NCI-H1436 treated with DMSO at 0.1 percent for 48 hours (cell line): Measurements from ENCODE around the gene AATF.
A peak's percentile ranks its signal among the peaks of the same experiment; 100 is the strongest.

Experiments used
- DNase-seq: peaks from one replicate; lab custom pipeline; 2025; lab: John Stamatoyannopoulos, UW

The AATF gene, protein sequence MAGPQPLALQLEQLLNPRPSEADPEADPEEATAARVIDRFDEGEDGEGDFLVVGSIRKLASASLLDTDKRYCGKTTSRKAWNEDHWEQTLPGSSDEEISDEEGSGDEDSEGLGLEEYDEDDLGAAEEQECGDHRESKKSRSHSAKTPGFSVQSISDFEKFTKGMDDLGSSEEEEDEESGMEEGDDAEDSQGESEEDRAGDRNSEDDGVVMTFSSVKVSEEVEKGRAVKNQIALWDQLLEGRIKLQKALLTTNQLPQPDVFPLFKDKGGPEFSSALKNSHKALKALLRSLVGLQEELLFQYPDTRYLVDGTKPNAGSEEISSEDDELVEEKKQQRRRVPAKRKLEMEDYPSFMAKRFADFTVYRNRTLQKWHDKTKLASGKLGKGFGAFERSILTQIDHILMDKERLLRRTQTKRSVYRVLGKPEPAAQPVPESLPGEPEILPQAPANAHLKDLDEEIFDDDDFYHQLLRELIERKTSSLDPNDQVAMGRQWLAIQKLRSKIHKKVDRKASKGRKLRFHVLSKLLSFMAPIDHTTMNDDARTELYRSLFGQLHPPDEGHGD

DNA sequence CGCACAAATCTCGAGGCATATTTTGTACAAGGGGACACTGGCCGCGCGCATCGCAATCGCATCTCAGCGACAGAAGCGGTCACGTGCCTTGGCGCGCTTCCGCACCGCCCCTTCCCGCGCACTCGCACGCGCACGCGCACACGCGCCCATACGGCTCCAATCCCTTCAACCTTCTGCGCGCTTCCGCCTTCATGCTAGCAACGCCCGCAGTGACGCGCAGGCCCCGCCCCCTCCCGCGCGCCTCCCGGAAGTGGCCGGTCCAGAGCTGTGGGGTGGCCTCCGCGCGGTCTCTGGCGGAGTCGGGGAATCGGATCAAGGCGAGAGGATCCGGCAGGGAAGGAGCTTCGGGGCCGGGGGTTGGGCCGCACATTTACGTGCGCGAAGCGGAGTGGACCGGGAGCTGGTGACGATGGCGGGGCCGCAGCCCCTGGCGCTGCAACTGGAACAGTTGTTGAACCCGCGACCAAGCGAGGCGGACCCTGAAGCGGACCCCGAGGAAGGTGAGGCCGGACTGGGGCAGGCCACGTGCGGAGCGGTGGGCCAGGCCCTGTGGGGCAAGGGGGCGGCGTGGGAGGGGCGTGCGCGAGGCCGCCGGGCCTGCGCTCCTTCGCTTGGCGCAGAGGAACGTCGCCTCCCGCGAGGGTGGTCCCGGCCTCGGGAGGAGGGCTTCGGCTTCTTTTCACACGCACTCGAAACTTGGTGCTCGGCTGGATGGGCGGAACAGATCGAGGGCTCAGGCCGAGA is at the start of gene AATF:
TSS of gene AATF (plus strand) at position 238 of the 744 bp plus-strand sequence. CDS start at position 410, 172 bp downstream.
- DNase-seq = peak; percentile 89

DNA sequence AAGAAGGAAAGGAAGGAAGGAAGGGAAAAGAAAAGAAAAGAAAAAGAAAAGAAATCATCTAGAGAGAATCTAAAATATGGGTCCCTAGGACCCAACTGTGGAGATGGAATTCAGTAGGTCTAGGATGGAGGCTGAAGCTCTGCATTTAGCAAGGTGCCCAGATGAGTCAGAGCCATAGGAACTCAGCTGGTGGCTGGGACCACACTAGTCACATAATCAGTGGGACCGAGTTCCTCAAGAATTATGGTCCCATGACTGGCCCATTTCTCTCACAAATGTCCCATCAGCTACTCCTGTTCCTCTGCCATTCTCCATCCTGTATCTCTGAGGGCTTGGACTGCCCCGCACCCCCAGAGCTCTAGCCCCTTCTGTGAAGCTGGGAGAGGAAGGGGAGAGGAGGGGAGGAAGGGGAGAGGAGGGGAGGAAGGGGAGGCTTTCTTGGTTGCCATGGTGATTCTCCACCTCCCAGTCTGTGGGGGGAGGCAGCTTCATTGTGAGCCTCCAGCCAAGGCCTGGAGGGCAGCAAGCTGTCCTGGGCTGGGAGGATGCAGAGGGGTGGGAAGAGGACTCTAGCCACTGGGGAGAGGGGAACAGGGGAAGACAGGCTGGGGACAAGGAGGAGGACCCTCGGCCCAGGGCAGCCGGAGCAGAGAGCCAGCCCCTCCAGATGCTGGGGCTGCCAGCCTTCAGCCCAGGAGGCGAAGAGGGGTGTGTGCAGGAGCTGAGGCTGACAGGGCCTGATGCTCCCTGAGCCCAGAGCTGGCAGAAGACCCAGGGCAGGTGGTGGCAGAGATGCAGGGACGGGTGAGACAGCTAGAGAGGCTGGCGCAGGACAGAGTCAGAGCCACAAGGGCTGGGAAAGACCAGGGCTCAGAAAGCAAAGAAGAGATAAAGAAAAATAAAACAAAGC is 49.2 kb upstream of the AATF start:
- DNase-seq = no peak

- no peak for DNase-seq
Observed at GRCh38 chr17:36900160-36900512, 48.6 kb upstream of the AATF start.

DNA sequence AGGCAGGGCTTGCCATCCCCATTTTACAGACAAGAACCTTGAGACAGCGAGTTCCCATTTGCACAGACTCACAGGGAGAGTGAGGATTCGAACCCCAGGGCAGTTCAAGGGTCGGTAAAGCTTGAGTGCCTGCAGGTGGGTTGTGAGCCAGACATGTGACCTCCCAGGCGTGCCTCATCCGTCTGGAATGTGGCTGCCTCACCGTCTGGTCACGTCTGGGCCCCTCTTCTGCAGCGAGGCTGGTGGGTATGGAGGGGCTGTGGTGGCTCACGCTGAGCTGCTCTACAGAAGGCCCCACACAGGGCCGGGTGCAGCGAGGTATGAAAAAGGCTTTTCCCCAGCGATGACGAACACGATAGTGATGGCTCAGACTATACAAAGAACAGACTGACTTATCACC is 47.2 kb upstream of the AATF start:
- DNase-seq = no peak

GRCh38 chr17:36907407-36907806 is 41.3 kb upstream of the AATF start:
- no peak for DNase-seq

- no peak for DNase-seq
Observed at GRCh38 chr17:36910513-36910912, 38.2 kb upstream of the AATF start.

- no peak for DNase-seq
Observed at GRCh38 chr17:36911001-36911400, 37.8 kb upstream of the AATF start.

- DNase-seq = no peak
Observed at GRCh38 chr17:36913132-36913531, 35.6 kb upstream of the AATF start.

GRCh38 chr17:36918211-36918691 is 30.5 kb upstream of the AATF start:
- DNase-seq = no peak

- DNase-seq = no peak
Observed at GRCh38 chr17:36919407-36919968, 29.3 kb upstream of the AATF start.

- no peak for DNase-seq
Observed at GRCh38 chr17:36920032-36921005, 28.4 kb upstream of the AATF start.

GRCh38 chr17:36921095-36921851 is 27.5 kb upstream of the AATF start:
- no peak for DNase-seq

DNA sequence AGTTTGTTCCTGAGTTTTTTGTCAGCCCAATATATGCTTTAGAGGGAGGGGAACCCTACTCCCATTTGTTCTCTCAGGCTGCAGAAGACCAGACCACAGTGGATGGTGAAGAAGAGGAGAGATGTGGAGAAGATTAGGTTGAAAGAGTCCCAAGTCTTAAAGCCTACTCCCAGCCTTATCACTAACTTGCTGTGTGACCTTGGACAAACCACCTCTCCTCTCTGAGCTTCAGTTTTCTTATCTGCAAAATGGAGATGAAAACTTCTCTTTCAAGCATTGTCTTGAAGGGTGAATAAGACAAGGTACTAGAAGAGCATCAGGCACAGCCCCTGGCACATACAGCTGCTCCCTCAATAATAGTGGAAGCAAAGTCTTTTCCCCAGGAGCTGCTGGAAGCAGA is 26.6 kb upstream of the AATF start:
- DNase-seq = no peak

DNA sequence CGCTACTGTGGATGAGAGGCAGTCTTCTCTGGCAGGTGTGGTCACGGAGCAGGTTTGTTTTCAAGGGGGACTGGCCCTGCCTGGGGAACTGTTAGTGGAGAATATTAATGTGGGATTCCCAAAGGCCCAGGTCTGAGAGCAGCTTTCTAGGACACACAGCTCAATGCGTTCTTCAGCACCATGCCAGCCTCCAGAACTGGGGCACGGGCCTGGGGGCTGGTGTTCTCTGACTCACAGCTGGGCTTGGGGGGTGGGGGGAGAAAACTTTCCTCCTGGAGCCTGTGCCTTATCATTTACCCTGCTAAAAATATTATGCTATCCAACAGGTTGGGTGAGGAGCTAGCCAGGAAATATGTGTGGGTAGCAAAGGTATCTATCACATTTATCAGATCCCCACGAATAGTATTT is 24.9 kb upstream of the AATF start:
- DNase-seq = no peak

DNA sequence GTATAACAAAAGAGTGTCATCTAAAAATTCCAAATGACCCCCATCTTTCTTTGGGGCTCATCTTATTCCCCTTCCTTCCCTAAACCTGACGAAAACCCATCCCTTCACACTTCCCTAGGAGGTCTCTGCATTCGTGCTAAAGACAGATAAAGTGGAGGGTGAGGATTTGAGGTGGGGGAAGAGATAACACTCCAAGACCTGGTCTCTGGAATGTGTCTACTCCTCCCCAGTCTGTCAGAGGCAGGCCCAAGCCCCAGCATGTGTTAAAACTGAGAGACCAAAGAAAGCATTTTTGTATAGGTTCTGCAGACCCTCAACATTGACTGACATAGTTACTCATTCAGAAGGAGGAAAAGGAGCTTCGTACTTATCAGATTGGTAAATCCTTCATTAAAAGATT is 22.5 kb upstream of the AATF start:
- no peak for DNase-seq

DNA sequence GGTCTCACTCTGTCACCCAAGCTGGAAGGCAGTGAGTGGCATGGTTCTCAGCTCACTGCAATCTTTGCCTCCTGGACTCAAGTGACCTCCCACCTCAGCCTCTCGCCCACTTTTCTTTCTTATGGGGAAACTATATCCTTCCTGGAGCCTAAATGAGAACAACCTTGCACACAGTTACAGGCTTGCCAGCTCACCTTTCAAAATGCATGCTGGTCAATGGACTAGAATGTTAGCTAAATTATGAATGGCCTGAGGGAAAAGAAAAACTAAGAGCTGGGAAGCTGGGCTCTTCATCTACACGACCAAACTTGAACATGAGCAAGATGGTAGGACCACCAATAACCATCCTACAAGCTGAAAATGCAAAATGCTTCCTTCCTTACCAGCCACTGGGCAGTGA is 22.1 kb upstream of the AATF start:
- no peak for DNase-seq

DNA sequence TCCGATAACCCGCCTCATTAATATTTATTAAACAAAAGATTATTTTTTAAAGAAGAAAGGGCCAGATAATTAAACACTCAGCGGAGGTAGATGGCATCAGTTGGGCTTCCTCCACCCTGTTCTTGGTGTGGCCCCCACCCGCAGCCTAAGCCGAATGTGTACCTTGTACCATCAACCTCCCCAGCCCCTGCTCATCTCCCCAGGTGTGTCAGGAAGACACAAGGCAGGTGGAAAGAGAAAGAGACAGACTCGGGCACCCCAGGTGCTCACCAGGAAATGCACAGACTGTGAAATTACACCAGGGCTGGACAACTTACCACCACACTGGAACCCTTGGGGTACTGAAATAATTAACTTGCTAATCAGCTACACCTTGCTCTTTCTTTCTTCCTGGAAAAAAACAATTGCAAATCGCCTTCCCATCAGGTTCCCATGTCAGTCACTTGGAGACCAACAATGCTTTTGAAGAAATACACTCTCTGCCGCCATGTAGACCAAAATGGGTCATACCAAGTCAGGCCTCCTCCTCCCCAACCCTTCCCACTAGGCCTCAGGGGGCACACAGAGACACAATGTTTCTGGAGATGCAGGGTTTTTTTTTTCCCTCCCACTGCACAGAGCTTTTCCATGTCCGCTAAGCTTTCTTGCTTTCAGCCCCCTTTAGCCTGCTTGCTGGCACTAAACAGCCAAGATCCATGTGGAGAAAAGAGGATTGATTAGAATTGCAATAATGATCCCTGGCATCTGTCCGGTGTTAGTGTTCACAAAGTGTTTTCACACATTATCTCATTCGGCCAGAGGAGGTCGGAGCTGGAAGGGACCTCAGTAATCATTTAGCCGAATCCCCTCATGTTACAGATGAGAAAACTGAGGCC is 20.0 kb upstream of the AATF start:
- DNase-seq = no peak

DNA sequence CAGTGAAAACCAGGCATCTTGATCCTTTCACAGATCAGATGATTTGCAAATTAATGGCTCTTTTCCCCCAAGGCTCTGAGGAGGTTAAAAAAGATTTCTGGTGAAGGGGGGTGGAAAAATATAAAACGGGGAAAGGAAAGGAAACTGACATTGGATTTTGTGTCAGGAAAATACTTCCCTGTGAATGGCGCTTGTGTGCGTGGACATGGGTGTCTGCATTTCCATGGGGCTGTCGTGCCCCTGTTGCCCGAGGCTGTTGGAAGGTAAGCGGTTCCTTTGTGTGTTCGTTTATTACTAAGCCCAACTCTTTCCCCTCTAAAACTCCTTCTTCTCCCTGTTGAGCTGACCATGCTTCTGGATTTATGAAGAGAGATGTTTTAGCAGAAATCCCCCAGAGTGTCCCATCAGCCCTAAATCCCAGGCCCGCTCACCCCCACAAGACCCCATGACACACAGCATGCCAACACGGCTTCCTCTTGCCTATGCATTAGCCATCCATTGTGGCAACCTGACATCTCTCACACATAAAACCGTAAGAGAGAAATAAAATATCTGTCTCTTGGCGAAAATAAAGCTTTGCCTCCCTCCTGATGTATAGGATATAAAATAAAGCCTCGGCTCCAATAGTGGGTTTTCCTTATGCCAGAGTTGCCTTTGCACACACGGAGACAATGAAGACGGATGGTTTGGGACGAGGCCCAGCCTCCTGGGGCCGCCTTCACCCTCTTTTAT is 18.7 kb upstream of the AATF start:
- no peak for DNase-seq
